NCI-H345 treated with DMSO at 0.1 percent for 48 hours (cell line): Measurements from ENCODE around the gene TTC9.

ENCODE experiments used
- DNase-seq: peaks from one replicate; lab custom pipeline; 2025; ENCODE audit not compliant: unreplicated experiment; lab: John Stamatoyannopoulos, UW

TTC9 gene

DNA sequence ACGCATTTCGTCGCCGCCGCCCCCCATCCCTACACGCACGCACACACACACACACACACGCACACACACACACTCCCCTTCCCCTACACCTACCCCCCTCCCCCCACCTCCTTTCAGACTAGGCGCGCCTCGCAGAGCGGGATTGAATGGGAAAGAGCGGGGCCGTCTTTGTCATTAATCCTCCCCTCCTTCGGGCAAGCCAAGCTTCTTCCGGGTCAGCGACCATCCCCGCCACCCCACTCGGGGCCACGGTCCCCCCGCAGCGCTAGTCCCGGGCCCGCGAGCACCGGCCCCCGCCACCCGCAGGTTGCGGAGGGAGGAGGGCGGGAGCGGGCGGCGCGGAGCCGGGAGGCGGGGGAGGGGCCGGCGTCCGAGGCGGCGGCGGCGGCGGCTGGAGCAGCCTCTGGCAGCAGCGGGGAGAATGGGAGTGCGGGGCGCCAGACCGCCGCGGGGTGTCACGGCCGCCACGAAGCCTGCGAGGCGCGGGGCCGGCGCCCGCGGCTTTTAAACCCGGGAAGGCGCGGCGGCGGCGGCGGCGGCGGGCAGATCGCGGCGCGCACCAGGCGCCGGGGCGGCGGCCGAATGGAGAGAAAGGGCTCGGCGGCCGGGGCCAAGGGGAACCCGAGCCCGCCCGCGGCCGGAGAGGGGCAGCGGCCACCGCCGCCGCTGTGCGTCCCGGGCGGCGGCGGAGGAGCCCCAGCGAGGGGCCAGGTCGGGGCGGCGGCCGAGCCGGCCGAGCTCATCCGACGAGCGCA, at the start of gene TTC9:
Gene TTC9 (plus strand): TSS at position 369 of the 755 bp plus-strand sequence. CDS start 214 bp downstream, at position 583.
- no peak for DNase-seq

DNA sequence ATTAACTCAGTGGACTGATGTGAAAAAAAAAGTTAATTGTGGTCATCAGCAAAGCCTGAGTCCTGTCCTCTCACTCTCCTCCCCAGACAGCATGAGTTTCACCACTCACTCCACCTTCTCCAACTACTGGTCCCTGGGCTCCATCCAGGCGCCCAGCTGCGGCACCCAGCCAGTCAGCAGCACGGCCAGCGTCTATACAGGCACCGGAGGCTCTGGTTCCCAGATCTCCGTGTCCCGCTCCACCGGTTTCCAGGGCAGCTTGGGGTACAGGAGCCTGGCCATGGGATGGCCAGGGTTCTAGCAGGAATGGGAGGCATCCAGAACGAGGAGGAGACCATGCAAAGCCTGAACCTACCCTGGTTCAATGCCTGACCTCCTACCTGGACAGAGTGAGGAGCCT, 47.3 kb upstream of the TTC9 start:
- DNase-seq = no peak

- no peak for DNase-seq
Observed at GRCh38 chr14:70595443-70596185, 46.1 kb upstream of the TTC9 start.

DNA sequence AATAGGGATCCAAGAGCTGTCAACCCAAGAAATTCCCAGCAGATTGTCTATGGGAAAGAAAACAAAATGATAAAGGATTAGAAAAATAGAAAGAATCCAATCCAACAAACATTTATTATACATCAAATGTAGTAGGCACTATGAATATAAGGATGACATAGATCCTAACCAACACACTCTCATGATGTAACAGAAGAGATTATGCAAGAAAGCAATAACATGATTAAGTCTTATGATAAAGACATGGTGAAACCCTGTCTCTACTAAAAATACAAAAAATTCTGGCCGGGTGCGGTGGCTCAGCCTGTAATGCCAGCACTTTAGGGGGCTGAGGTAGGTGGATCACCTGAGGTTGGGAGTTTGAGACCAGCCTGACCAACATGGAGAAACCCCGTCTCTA, 44.0 kb upstream of the TTC9 start:
- no peak for DNase-seq

DNA sequence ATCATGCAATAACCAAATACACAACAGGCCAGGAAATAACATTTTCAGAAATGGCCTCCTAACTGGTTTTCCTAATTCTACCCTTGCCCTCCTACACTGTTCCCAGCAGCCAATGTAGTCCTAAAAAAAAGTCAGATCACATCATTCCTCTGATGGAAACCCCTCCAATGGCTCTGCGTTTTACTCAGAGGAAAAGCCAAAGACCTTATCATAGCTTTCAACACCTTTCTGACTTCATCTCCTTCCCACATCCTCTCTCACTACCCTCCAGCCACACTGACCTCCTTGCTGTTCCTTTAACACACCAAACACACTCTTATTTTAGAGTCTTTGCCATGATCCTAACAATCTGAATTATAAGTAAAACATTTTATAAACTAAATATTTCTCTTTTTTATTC, 42.4 kb upstream of the TTC9 start:
- no peak for DNase-seq

GRCh38 chr14:70600382-70601157, 41.1 kb upstream of the TTC9 start, which contains the start of gene MED6:
TSS of gene MED6 (minus strand) at chr14:70600655. CDS start at chr14:70600637, 18 bp downstream.
- DNase-seq = peak; percentile 82

GRCh38 chr14:70601162-70601561, 40.6 kb upstream of the TTC9 start:
- DNase-seq = no peak

- DNase-seq = no peak
Observed at GRCh38 chr14:70602254-70602653, 39.5 kb upstream of the TTC9 start.

- no peak for DNase-seq
Observed at GRCh38 chr14:70611216-70611615, 30.5 kb upstream of the TTC9 start.

DNA sequence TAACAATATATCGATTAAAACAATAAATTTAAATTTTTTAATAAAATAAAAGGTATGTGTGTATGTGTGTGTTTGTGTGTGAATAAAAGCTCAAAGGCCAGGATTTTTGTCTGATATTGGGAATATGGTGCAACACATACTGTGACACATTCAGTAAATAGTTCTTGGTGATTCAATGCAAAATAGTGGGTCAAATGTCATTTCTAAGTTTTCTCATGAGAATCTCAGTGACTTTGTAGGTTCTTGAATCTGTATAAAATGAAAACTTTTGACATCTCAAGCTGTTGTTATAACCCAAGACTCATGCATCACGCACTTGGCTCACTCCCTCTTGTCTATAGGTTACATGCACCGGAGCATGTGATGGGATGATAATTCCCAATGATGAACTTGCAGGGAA, 25.1 kb upstream of the TTC9 start:
- no peak for DNase-seq

GRCh38 chr14:70618314-70618713, 23.4 kb upstream of the TTC9 start:
- no peak for DNase-seq

DNA sequence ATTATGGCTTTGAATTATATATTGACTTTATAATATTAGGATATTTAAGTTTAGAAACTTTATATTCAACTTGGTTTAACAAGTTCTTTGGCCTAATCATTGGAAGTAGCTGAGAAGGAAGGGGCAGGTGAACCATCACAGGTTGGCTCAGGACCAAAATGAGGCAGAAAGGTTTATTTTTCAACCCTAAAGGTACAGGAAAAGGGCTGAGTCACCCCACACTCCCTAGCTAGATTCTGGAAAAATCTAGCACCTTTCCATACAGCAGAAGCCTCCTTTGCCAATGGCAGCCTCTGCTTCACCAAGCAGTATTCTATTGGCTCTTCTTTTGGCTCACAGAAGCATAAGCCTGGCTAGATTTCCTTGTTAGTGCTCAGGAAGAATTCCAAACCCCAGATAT, 22.0 kb upstream of the TTC9 start:
- no peak for DNase-seq

DNA sequence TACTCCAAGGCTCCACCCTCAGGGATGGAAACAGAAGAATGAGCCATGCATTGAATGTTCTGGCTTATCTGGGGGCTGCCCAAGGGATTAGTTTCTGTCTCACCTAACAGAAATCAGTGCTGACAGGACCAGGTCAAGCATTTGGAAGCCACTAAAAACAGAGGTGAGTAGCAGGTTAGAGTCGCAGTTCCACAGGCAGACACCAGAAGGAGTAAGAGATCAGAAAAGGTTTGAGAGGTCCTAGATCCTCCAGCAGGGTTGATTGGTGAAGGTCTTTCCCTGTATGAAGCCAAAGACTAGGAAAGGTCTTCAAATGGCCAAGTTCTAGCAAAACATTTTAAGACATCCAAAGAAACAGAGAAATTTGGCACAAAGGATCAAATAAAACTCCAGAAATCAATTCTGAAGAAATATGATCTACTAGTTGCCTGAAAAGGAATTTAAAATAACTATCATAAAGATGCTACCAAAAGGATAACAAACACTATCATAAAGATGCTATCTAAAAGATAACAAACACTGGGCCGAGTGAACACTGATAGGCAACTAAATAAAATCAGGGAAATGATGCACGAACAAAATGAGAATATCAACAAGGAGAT, 19.5 kb upstream of the TTC9 start:
- peak; percentile 58 for DNase-seq

DNA sequence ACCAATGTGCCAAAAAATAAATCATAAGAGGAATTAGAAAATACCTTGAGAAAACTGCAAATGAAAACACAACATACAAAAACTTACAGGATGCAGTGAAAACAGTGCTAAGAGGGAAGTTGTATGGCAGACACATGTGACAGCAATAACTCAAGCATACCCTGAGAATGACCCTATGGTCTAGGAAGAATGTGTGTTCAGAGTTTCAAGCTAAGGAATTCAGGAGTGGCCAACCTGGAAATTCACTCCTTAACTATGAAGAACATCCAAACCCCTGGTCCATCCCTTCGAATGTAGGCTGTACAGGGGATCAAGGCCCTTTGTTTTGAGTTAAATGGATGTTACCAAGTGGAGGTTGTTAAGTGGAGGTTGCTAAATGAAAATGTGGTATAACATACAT, 16.7 kb upstream of the TTC9 start:
- DNase-seq = no peak

- no peak for DNase-seq
Observed at GRCh38 chr14:70631948-70632347, 9.8 kb upstream of the TTC9 start.

DNA sequence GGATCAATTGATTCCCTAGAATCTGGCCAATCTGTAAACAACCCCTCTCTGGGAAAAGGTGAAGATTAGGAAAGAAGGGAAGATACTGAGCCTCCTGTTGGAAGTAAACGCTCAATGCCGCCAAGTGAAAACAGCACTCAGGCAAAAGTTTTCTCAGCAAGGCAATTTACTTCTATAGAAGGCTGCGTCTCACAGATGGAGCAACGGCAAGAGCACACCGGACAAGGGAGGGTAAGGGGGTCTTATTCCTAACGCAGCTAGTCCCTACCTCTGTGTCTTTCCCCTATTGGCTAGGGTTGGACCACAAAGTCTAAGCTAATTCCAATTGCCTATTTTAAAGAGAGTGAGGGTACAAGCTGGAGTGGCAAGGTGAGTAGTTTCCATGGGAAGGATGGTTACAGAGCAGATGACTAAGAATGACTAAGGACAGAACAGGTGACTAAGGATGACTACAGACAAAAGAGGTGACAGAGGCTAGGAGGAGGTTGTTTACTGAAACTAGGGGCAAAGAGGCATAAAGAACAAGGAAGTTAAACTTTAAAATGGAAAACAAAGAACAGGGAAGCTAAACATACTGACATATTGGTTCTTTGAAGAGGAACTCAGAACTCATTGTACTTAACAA, 5.6 kb upstream of the TTC9 start:
- DNase-seq = no peak

- no peak for DNase-seq
Observed at GRCh38 chr14:70638416-70638815, 3.3 kb upstream of the TTC9 start.

GRCh38 chr14:70640938-70641547, 673 bp upstream of the TTC9 start:
- peak; percentile 58 for DNase-seq

- no peak for DNase-seq
Observed at GRCh38 chr14:70642303-70643235, 853 bp downstream of the TTC9 start.
